Occipital lobe (tissue), 2 donors: ENCODE results near the gene SLC25A29. TPM values are rescaled to one million over a fixed set of nuclear protein-coding genes. Genes with fewer than 3 reads are reported as not detected.
A peak's percentile ranks its signal among the peaks of the same experiment; 100 is the strongest.
"Not testable (repeated sequence)": the region's sequence is repeated elsewhere in the genome, so short reads cannot be mapped to it uniquely, and the experiment has no call there.

Experiments used
- DNase-seq: peaks from one replicate; lab custom pipeline; 2025; lab: John Stamatoyannopoulos, UW
- total RNA-seq: library from RNA; depleted of rRNA; stranded (reverse); fragments of >200 nt; gene quantifications from one replicate; pipeline ENCODE4 v1.2.3, GENCODE V29; 2014

SLC25A29 gene
- total RNA-seq, 1 donor from 2014 or later, result 41.8 TPM

DNA sequence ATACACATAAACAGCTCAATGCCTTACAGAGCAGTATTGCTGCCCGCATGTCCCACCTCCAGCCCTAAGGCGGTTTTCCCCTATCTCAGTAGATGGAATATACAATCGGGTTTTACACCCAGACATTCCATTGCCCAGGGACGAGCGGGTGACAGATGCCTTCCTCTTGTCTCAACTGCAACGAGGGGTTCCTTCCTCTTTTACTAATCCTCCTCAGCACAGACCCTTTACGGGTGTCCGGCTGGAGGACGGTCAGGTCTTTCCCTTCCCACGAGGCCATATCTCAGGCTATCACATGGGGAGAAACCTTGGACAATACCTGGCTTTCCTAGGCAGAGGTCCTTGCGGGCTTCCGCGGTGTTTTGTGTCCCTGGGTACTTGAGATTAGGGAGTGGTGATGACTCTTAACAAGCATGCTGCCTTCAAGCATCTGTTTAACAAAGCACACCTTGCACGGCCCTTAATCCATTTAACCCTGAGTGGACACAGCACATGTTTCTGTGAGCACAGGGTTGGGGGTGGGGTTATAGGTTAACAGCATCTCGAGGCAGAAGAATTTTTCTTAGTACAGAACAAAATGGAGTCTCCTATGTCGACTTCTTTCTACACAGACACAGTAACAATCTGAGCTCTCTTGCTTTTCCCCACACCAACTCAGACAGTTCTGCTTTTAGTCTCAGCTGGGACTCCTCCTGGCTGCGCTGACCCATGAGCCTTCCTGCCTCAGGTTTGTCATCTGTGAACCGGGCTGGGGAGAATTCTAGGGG is 6.0 kb upstream of the SLC25A29 start:
- not testable (repeated sequence) for DNase-seq

GRCh38 chr14:100309028-100309737 is 2.9 kb upstream of the SLC25A29 start:
- no peak for DNase-seq

DNA sequence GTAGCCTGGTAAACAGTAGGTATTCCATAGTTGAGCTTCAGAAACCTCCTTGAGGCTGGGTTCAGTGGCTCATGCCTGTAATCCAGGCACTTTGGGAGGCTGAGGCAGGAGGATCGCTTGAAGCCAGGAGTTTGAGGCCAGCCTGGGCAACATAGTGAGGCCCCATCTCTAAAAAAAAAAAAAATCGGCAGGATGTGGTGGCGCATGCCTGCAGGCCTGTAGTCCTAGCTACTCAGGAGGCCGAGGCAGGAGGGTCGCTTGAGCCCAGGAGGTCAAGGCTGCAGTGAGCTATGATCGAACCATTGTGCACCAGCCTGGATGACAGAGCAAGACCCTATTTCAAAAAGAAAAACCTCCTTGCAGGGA is 2.2 kb upstream of the SLC25A29 start:
- DNase-seq, result not testable (repeated sequence)

DNA sequence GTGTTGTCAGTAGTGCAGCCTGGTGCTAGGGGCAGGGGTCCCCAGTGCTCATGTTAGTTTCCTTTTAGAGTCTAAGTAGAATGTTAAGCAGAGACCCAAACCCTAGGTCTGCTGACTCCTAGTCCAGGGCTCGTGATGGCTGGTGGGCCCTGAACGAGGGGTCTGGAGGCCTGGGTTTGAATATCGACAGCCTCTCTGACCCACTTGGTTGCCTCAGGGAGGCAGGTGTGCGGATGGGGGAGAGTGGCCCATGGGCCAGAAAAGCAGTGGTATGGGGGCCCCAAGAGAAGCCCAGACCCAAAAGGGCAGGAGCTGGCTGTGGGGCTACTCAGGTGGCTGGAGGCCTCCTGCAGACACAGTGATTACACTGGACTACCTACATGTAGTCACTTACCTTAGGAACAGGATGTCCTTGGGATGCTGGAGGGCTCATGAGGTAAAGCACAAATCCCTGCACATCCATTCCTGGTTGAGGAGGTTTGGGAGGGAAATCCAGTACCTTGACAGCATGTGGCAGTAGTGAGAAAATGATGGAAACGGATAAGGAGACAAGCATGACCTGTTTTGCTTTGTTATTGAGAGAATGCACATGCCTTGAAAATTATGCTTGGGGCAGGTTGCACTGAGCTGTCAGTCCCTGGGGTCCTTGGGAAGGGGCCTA is 1.7 kb upstream of the SLC25A29 start:
- DNase-seq, result no peak

DNA sequence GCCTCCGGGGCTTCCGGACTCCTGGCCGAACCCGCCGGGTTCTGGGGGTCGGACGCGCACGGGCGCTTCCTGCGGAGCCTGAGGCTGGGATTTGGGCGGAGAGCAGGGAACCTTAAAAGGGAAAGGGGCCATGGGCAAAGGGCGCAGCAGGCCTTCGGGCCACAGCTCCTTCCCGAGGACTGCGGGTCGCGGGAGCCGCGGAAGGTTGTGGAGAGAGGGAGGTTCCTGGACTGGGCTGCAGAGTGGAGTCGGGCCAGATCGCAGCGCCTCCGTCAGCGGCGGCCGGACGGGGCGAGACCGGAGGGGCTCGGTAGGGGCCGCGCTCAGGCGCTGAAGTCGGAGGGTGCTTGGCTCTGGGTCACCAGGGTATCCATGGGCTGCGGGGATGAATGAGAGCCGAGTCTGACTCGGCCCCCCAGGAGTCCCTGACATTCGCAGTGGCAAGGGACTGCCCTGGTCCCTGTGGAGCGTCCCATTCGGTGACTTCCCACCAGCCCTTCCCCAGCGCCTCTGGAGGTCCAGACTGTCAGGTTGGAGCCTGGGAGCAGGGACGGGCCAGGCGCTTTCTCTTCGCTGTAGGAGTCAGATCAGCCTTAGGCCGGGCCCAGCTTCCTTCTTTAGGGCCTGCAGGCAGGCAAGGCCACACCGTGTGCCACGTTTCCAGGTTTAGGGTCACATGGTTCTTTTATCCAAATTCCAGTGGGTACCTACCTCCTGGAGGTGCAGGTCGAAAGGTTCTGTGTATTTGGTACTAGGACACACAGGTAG is 938 bp upstream of the SLC25A29 start:
- no peak for DNase-seq

- no peak for DNase-seq
These were observed 732 bp downstream of the SLC25A29 start for GRCh38 chr14:100305324-100306100.

GRCh38 chr14:100304825-100305323 is 1.4 kb downstream of the SLC25A29 start:
- DNase-seq, result no peak

DNA sequence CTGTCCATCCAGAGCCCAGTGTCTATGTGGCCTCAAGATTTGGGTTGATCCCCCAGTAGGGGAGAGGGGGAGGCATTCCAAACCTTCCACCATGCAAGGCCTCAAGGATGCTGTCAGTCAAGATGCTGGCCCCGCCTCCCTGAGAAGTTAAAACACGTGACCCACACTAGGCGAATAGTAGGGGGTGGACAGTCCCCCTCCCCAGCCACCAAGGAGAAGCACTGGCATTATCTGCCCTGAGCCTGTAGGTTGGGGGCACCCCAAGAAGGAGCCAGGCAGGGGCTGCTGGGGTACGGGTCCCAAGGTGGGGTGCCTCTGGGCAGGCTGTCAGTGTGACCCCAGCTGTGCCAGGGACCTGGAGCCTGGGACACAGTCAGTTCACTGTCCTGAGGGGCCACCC is 2.3 kb downstream of the SLC25A29 start:
- no peak for DNase-seq

DNA sequence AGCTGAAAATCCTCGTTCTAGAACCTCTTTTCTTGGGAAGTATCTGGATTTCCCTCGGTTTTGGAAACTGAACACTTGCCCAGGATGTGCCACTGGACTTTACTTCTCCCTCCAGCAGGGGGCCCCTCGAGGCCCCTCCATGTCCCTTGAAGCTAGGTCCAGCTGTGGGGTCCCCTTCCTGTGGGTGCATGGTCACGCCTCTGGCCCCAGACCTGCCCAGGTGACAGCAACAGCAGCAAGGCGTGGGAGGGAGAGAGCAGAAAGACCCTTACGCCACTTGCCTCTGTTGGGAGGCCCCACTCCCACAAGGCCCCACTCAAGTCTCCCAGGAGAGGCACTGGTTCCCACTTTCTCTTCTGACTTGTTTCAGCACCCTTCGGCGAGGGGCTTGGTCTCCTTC is 3.1 kb downstream of the SLC25A29 start:
- DNase-seq, result no peak

- DNase-seq, result no peak
These were observed 3.6 kb downstream of the SLC25A29 start for GRCh38 chr14:100302616-100303015.

DNA sequence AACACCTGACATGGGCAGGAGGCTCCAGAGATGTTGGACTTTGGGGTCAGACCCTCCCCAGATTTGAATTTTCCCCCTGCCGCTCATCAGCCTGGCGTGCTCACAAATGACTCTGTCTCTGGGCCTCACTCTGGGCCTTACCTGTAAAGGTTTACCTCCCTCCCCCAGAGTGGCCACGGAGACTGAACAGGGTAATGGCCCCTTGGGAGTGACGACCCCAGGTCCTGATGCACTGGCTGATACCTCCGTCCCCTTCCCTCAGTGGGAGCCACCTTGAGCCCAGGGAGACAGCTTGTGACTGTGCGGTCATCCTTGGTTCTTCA is 7.0 kb downstream of the SLC25A29 start:
- DNase-seq, result no peak

DNA sequence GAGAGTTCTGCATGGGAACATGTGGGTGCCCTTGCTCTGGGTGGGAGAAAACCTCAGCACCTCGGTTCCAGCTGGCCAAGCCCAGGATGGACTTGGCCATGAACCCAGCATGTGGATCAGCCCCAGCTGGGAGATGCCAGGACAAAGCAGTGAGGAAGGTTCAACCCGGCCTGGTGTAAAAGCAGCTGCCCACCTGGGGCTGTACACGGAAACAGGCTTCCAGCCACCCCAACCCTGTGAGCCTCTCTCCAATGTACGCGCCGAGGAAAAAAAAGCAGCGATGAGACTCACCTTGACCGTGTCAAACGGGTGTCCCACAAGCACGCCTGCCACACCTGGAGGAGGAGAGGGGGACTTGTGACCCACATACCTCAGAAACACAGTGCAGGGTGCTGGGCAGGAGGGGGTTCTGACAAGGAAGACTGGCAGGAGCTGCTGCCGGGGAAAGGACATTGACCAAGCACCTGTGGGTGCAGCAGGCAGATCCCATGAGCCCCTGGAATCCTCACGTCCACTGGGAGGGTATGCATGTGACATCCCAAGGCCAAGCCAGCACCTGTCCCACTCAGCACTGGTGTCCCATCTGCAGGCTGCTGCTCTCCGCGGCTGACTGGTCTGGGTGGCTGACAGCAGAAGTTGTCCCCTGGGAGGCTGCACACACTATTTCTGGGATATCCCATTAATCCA is 7.5 kb downstream of the SLC25A29 start:
- DNase-seq, result no peak

GRCh38 chr14:100297320-100298300 is 8.6 kb downstream of the SLC25A29 start:
- DNase-seq, result peak; percentile 32

- not testable (repeated sequence) for DNase-seq
These were observed 9.5 kb downstream of the SLC25A29 start for GRCh38 chr14:100296729-100297128.

- DNase-seq, result no peak
These were observed 10.1 kb downstream of the SLC25A29 start for GRCh38 chr14:100296106-100296651.

DNA sequence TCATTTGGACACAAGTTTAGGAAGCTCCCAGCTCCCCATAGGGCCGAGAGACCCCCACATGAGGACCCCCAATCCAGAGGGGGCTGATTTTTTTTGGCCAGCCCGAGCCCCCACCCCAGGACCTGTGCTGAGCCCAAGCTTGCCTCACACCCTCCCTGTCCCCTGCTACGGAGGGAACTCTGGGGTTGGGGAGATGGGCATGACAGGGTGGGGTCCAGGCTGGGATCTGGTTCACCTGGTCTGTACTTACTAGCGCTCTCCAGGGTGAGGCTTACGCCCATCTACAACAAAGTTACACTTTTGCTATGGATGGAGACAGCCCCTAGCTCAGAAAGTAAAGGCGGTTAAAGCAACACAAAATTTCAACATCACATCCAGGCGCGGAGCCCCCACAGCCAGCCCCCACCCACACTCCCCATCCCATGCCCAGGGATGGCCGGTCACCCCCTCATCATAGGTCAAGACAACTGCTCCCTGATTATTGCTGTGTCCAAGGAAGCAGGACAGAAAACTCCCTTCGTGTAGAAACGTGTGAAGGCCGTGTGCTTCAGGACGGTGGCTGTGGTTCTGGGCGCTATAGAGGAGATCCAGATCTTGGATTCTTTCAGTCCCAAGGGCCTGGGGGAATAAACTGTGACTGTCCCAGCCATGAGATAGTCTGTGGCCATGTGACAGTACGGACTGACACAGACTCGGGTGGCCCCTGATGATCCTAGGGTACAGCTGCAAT is 10.7 kb downstream of the SLC25A29 start:
- DNase-seq, result no peak

DNA sequence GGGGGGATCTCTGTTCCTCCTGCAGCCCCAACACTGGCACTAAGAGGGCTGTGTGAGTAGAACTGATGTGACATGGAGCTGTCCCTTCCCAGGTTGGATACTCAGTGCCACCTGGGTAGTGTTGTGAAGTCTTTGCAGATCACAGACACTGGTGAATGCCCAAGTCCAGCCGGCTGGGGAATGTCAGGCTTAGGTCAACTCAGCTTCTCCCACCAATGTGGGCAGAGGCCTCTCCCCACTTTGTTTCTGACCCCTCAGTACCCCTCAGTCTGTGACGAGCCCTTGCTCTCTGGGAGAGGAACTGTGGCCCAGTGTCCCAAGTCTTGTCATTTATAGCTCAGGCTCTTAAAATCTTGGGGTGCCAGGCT is 11.3 kb downstream of the SLC25A29 start:
- no peak for DNase-seq
